DMS53 (cell line): ENCODE data around the gene IGF2BP1.
"Not testable (repeated sequence)": the region's sequence is repeated elsewhere in the genome, so short reads cannot be mapped to it uniquely, and the experiment has no call there.

ENCODE experiments used
- DNase-seq: peaks from one replicate; lab custom pipeline; 2025; lab: John Stamatoyannopoulos, UW

IGF2BP1 gene

GRCh38 chr17:48995974-48996721, 1.0 kb upstream of the IGF2BP1 start:
- no peak for DNase-seq

GRCh38 chr17:48996722-48997102, 473 bp upstream of the IGF2BP1 start:
- DNase-seq: no peak

GRCh38 chr17:48997827-48998586, 822 bp downstream of the IGF2BP1 start:
- no peak for DNase-seq

- no peak for DNase-seq
Measured at GRCh38 chr17:48998587-48999440, 1.6 kb downstream of the IGF2BP1 start.

- DNase-seq: no peak
Measured at GRCh38 chr17:49000943-49001342, 3.8 kb downstream of the IGF2BP1 start.

GRCh38 chr17:49001671-49002070, 4.5 kb downstream of the IGF2BP1 start:
- DNase-seq: no peak

GRCh38 chr17:49002331-49002730, 5.1 kb downstream of the IGF2BP1 start:
- no peak for DNase-seq

- DNase-seq: no peak
Measured at GRCh38 chr17:49002766-49003165, 5.6 kb downstream of the IGF2BP1 start.

GRCh38 chr17:49003557-49004511, 6.6 kb downstream of the IGF2BP1 start:
- no peak for DNase-seq

GRCh38 chr17:49005140-49005539, 8.0 kb downstream of the IGF2BP1 start:
- no peak for DNase-seq

- DNase-seq: not testable (repeated sequence)
Measured at GRCh38 chr17:49008908-49009307, 11.7 kb downstream of the IGF2BP1 start.

- no peak for DNase-seq
Measured at GRCh38 chr17:49012769-49013255, 15.6 kb downstream of the IGF2BP1 start.

GRCh38 chr17:49013311-49014213, 16.4 kb downstream of the IGF2BP1 start:
- no peak for DNase-seq

GRCh38 chr17:49015179-49015923, 18.2 kb downstream of the IGF2BP1 start:
- no peak for DNase-seq

- DNase-seq: no peak
Measured at GRCh38 chr17:49015924-49016774, 19.0 kb downstream of the IGF2BP1 start.

- no peak for DNase-seq
Measured at GRCh38 chr17:49016775-49017463, 19.7 kb downstream of the IGF2BP1 start.

GRCh38 chr17:49018116-49018612, 21.0 kb downstream of the IGF2BP1 start:
- no peak for DNase-seq

- DNase-seq: no peak
Measured at GRCh38 chr17:49018748-49019147, 21.6 kb downstream of the IGF2BP1 start.
